ENCODE results near the gene S100A12.
"Not testable (repeated sequence)": the region's sequence is repeated elsewhere in the genome, so short reads cannot be mapped to it uniquely, and the experiment has no call there.

DNA sequence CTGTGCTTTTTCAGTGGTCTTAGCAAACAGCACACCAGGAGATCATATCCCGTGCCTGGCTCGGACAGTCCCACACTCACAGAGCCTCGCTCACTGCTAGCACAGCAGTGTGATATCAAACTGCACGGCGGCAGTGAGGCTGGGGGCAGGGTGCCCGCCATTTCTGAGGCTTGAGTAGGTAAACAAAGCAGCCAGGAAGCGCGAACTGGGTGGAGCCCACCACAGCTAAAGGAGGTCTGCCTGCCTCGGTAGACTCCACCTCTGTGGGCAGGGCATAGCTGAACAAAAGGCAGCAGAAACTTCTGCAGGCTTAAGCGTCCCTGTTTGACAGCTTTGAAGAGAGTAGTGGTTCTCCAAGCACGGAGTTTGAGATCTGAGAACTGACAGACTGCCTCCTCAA, 31.9 kb upstream of the S100A12 start:
- TF ChIP-seq YY1 (IDR thresholded peaks at IDR 0.05; ENCODE audit: borderline replicate concordance in 1 of 3, control insufficient read depth in 1 of 3, extremely low read depth in 1 of 3, insufficient read depth in 3 of 3, insufficient read length in 1 of 3, insufficient replicate concordance in 2 of 3, low read depth in 1 of 3, low read length in 2 of 3); KAT2B (IDR thresholded peaks at IDR 0.05; ENCODE audit: low read depth, low read length); EZH2 (IDR thresholded peaks at IDR 0.05; ENCODE audit: borderline replicate concordance, low read depth, low read length); MTA3 (IDR thresholded peaks at IDR 0.05; ENCODE audit: borderline replicate concordance); SMC3 (conservative IDR thresholded peaks at IDR 0.05; ENCODE audit: insufficient read depth, low read depth, low read length); ZNF644 (tag; IDR thresholded peaks at IDR 0.05; ENCODE audit: low read depth); ZNF143 (CRISPR knock-in tag; IDR thresholded peaks at IDR 0.05); ZNF133 (CRISPR knock-in tag; IDR thresholded peaks at IDR 0.05); POLR2A (conservative IDR thresholded peaks at IDR 0.05); TCF7L2 (IDR thresholded peaks at IDR 0.05; ENCODE audit: low read depth, low read length); ZNF274 (IDR thresholded peaks at IDR 0.05; ENCODE audit: borderline replicate concordance, low read depth, low read length); MAFK (IDR thresholded peaks at IDR 0.05; ENCODE audit: low read length): not testable (repeated sequence)
- TF ChIP-seq, protein P1, sequence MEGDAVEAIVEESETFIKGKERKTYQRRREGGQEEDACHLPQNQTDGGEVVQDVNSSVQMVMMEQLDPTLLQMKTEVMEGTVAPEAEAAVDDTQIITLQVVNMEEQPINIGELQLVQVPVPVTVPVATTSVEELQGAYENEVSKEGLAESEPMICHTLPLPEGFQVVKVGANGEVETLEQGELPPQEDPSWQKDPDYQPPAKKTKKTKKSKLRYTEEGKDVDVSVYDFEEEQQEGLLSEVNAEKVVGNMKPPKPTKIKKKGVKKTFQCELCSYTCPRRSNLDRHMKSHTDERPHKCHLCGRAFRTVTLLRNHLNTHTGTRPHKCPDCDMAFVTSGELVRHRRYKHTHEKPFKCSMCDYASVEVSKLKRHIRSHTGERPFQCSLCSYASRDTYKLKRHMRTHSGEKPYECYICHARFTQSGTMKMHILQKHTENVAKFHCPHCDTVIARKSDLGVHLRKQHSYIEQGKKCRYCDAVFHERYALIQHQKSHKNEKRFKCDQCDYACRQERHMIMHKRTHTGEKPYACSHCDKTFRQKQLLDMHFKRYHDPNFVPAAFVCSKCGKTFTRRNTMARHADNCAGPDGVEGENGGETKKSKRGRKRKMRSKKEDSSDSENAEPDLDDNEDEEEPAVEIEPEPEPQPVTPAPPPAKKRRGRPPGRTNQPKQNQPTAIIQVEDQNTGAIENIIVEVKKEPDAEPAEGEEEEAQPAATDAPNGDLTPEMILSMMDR (IDR thresholded peaks at IDR 0.05 in 2 of 3, conservative IDR thresholded peaks at IDR 0.05 in 1 of 3; ENCODE audit: insufficient read depth in 2 of 3, low read depth in 1 of 3, low read length in 3 of 3), result not testable (repeated sequence)
- TF ChIP-seq, protein P2, sequence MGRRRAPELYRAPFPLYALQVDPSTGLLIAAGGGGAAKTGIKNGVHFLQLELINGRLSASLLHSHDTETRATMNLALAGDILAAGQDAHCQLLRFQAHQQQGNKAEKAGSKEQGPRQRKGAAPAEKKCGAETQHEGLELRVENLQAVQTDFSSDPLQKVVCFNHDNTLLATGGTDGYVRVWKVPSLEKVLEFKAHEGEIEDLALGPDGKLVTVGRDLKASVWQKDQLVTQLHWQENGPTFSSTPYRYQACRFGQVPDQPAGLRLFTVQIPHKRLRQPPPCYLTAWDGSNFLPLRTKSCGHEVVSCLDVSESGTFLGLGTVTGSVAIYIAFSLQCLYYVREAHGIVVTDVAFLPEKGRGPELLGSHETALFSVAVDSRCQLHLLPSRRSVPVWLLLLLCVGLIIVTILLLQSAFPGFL (CRISPR knock-in tag; IDR thresholded peaks at IDR 0.05), result not testable (repeated sequence)
